Muscle of leg (tissue), 11 donors: ENCODE measurements around the gene PLCB2. TPM values are rescaled to one million over a fixed set of nuclear protein-coding genes. Genes with fewer than 3 reads are reported as not detected.

Experiments used
- DNase-seq: peaks from one replicate; pipeline ENCODE4 v3.0.0; 2013
- H3K27ac ChIP-seq: one replicate; pipeline ENCODE4 v1.5.1; 2013; ENCODE audit warnings: mild to moderate bottlenecking, low read length, control low read depth
- H3K27me3 ChIP-seq: one replicate; pipeline ENCODE4 v1.6.1; 2013; ENCODE audit warnings: low read length; ENCODE audit not compliant: control insufficient read depth, insufficient read depth
- H3K36me3 ChIP-seq: one replicate; pipeline ENCODE4 v1.6.1; 2013; ENCODE audit warnings: low read length; ENCODE audit not compliant: control insufficient read depth, insufficient read depth
- H3K4me1 ChIP-seq: one replicate; pipeline ENCODE4 v1.6.1; 2013; ENCODE audit warnings: low read length; ENCODE audit not compliant: control insufficient read depth, insufficient read depth
- H3K4me3 ChIP-seq: one replicate; pipeline ENCODE4 v1.5.1; 2013; ENCODE audit warnings: low read length, control low read depth
- H3K9me3 ChIP-seq: replicated peaks from 2 replicates; pipeline ENCODE4 v1.6.1; 2013; ENCODE audit warnings: low read depth, low read length; ENCODE audit not compliant: control insufficient read depth
- WGBS: methylation state at CpG from one replicate; pipeline ENCODE4 v1.1.5; 2013; ENCODE audit warnings: missing lambda C conversion rate; ENCODE audit not compliant: insufficient coverage; 5-methylcytosine and 5-hydroxymethylcytosine counted together
- polyA plus RNA-seq, 8 donors: library from polyadenylated mRNA; unstranded; fragments of 120-200 nt; gene quantifications; one replicate each; pipeline versions ENCODE4 v1.2.1 to v1.2.3, GENCODE V29; 2013; ENCODE audit warnings: inconsistent platforms in 1 of 8, low replicate concordance in 1 of 8; ENCODE audit not compliant: insufficient read length in 8 of 8, insufficient read depth in 1 of 8
- total RNA-seq: library from RNA; stranded (reverse); fragments of 120-200 nt; gene quantifications from one replicate; pipeline ENCODE4 v1.2.4, GENCODE V29; 2013

PLCB2 gene
- total and polyA plus RNA-seq, 9 donors: 4.8 to 11.5 (median 8.7) TPM

GRCh38 chr15:40287505-40287904 lies 20.2 kb downstream of the PLCB2 start:
- peaks cover 60% of the 10 kb centered on the region for H3K27me3 ChIP-seq
- H3K36me3 ChIP-seq: no peaks in the 10 kb centered on the region
- DNase-seq: no peak
- H3K4me1 ChIP-seq: peaks cover 52% of the 10 kb centered on the region
- no peaks in the 10 kb centered on the region for H3K9me3 ChIP-seq
- H3K4me3 ChIP-seq: no peak overlapping the region
- 100% methylated on average over 1 of the region's 3 CpGs for whole genome bisulfite sequencing
- H3K27ac ChIP-seq: no peak overlapping the region

GRCh38 chr15:40286794-40287193 lies 20.9 kb downstream of the PLCB2 start:
- Histone ChIP-seq H3K36me3 (no peaks in the 10 kb centered on the region), H3K27ac (no peak overlapping the region), H3K4me3 (no peak overlapping the region), H3K27me3 (peaks cover 59% of the 10 kb centered on the region), H3K4me1 (peaks cover 54% of the 10 kb centered on the region), H3K9me3 (no peaks in the 10 kb centered on the region)
- DNase-seq: no peak
- WGBS: 64% methylated on average over 6 of the region's 7 CpGs

GRCh38 chr15:40286061-40286532 lies 21.6 kb downstream of the PLCB2 start:
- Histone ChIP-seq H3K27ac (no peak overlapping the region), H3K4me3 (no peak overlapping the region), H3K9me3 (no peaks in the 10 kb centered on the region), H3K36me3 (no peaks in the 10 kb centered on the region), H3K4me1 (peaks cover 54% of the 10 kb centered on the region), H3K27me3 (peaks cover 59% of the 10 kb centered on the region)
- 67% methylated on average over 7 of the region's 7 CpGs for WGBS
- DNase-seq: no peak

- no peak for DNase-seq
- no peaks in the 10 kb centered on the region for H3K9me3 ChIP-seq
- no peaks in the 10 kb centered on the region for H3K36me3 ChIP-seq
- WGBS: 14% methylated on average over 1 of the region's 1 CpG
- no peak overlapping the region for H3K4me3 ChIP-seq
- H3K27ac ChIP-seq: no peak overlapping the region
- H3K27me3 ChIP-seq: peaks cover 64% of the 10 kb centered on the region
- H3K4me1 ChIP-seq: peaks cover 54% of the 10 kb centered on the region
Measured at GRCh38 chr15:40285554-40286011, 22.2 kb downstream of the PLCB2 start.

GRCh38 chr15:40285151-40285550 lies 22.6 kb downstream of the PLCB2 start:
- H3K36me3 ChIP-seq: no peaks in the 10 kb centered on the region
- peaks cover 64% of the 10 kb centered on the region for H3K27me3 ChIP-seq
- H3K4me3 ChIP-seq: no peak overlapping the region
- no peaks in the 10 kb centered on the region for H3K9me3 ChIP-seq
- peak; percentile 73 for DNase-seq
- peaks cover 49% of the 10 kb centered on the region for H3K4me1 ChIP-seq
- WGBS: 54% methylated on average over 4 of the region's 4 CpGs
- H3K27ac ChIP-seq: no peak overlapping the region

DNA sequence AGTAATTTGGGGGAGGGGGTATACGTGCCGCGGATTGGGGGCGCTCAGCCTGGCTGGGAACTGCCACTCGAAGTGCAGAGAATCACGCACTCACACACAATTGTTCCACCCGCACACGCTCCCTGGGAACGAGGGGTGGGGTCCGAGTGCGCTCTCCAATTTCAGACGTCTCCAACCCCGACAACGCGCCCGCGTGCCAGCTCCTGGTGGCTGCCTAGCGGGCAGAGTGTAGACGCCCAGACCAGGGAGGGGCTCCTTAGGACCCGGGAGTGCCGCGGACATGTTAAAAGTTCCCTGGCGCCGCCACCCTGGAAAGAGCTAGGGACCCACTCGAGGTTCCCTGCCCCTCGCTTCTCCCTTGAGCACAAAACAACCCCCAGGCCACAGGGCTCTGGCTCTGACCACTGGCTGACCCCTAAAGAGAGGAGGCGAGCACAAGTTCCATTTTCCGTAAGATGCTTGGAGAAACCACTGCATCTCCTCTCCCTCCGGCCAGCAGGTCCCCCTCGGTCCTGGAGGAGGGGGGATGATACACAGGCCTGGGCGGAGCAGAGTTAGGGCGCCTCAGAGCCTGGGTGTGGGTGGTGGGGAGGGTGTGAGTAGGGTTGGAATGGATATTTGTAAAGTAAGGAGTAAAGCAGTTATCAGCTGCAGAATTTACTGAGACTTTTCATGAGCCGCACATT lies 24.0 kb downstream of the PLCB2 start:
- Histone ChIP-seq H3K9me3 (no peaks in the 10 kb centered on the region), H3K36me3 (no peaks in the 10 kb centered on the region), H3K4me1 (peaks cover 50% of the 10 kb centered on the region), H3K27ac (no peak overlapping the region), H3K4me3 (no peak overlapping the region), H3K27me3 (peaks cover 73% of the 10 kb centered on the region)
- 7% methylated on average over 20 of the region's 33 CpGs for WGBS
- DNase-seq: peak; percentile 53

- H3K9me3 ChIP-seq: no peaks in the 10 kb centered on the region
- WGBS: under 1% methylated on average over 74 of the region's 76 CpGs
- H3K27me3 ChIP-seq: peaks cover 80% of the 10 kb centered on the region
- peaks cover 51% of the 10 kb centered on the region for H3K4me1 ChIP-seq
- no peaks in the 10 kb centered on the region for H3K36me3 ChIP-seq
- no peak within 1 kb of the TSS for H3K27ac ChIP-seq
- DNase-seq: no peak
- H3K4me3 ChIP-seq: peak within 1 kb of the TSS; percentile 25
Measured at GRCh38 chr15:40282869-40283614, 24.7 kb downstream of the PLCB2 start, which contains the start of gene ANKRD63. Gene ANKRD63, minus strand, starts transcription at chr15:40283064. Its CDS starts 478 bp downstream, at chr15:40282586.

- H3K36me3 ChIP-seq: no peaks in the 10 kb centered on the region
- H3K4me1 ChIP-seq: peaks cover 56% of the 10 kb centered on the region
- no peak for DNase-seq
- peaks cover 87% of the 10 kb centered on the region for H3K27me3 ChIP-seq
- H3K27ac ChIP-seq: no peak overlapping the region
- H3K9me3 ChIP-seq: no peaks in the 10 kb centered on the region
- H3K4me3 ChIP-seq: peak overlapping the region; percentile 25
- under 1% methylated on average over 92 of the region's 92 CpGs for WGBS
Measured at GRCh38 chr15:40282147-40282868, 25.4 kb downstream of the PLCB2 start.

GRCh38 chr15:40281801-40282146 lies 26.0 kb downstream of the PLCB2 start:
- Histone ChIP-seq H3K36me3 (no peaks in the 10 kb centered on the region), H3K27me3 (peaks cover 92% of the 10 kb centered on the region)

More at GRCh38 chr15:40281801-40282146, 26.0 kb downstream of the PLCB2 start:
- DNase-seq: no peak
- H3K4me3 ChIP-seq: no peak overlapping the region
- 1% methylated on average over 51 of the region's 51 CpGs for whole genome bisulfite sequencing
- H3K9me3 ChIP-seq: no peaks in the 10 kb centered on the region
- peaks cover 51% of the 10 kb centered on the region for H3K4me1 ChIP-seq
- no peak overlapping the region for H3K27ac ChIP-seq
